PFSK-1 (cell line): ENCODE measurements around the gene TWNK.

ENCODE experiments used
- FOXP2 ChIP-seq: optimal IDR thresholded peaks from 2 replicates; pipeline ENCODE3; 2011; ENCODE audit warnings: borderline replicate concordance, control low read depth, inconsistent platforms; ENCODE audit not compliant: insufficient read depth; ENCODE audit errors: extremely low read length, extremely low read depth
- POLR2AphosphoS5 ChIP-seq: IDR thresholded peaks from 2 replicates; pipeline ENCODE4 v1.6.1; 2012; ENCODE audit warnings: low read depth, mild to moderate bottlenecking, control low read depth, low read length, moderate library complexity
- SIN3A ChIP-seq: IDR thresholded peaks from 2 replicates; pipeline ENCODE4 v1.6.1; 2012; ENCODE audit warnings: mild to moderate bottlenecking, low read length, moderate library complexity, borderline replicate concordance; ENCODE audit not compliant: insufficient read depth
- TAF1 ChIP-seq: IDR thresholded peaks from 2 replicates; pipeline ENCODE4 v1.6.1; 2012; ENCODE audit warnings: low read length, control low read depth, borderline replicate concordance; ENCODE audit not compliant: insufficient read depth
- TF ChIP-seq, protein P1 (sequence below), 2 experiments: IDR thresholded peaks; 2 replicates each; pipeline versions ENCODE4 v1.6.1 to v1.8.0; 2011 to 2012; ENCODE audit warnings: low read depth in 2 of 2, low read length in 2 of 2, control low read depth in 1 of 2, inconsistent platforms in 1 of 2, mild to moderate bottlenecking in 1 of 2, moderate library complexity in 1 of 2; ENCODE audit not compliant: insufficient read depth in 1 of 2

The TWNK gene

DNA sequence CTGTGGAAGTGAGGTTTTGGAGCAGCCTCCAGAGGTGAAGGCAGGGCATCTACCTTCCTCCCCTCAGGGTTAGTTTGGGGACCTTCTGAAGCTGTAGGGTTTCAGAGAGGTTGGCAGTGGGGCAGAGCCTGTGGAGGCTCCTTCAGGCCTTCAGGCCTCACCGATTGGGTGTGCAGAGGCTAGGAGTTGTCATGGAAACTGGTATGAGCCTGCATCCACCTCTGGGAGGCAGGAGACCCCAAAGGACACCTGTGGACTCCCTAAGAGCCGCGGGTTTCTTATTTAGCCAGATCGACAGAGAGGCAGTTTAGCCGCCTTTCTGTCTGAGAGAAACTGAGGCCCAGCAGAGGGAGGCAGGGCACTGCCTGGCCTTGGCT lies 14.3 kb downstream of the TWNK start:
- TF ChIP-seq POLR2AphosphoS5 (no peak), SIN3A (no peak), TAF1 (no peak), FOXP2 (no peak)
- TF ChIP-seq, protein P1, sequence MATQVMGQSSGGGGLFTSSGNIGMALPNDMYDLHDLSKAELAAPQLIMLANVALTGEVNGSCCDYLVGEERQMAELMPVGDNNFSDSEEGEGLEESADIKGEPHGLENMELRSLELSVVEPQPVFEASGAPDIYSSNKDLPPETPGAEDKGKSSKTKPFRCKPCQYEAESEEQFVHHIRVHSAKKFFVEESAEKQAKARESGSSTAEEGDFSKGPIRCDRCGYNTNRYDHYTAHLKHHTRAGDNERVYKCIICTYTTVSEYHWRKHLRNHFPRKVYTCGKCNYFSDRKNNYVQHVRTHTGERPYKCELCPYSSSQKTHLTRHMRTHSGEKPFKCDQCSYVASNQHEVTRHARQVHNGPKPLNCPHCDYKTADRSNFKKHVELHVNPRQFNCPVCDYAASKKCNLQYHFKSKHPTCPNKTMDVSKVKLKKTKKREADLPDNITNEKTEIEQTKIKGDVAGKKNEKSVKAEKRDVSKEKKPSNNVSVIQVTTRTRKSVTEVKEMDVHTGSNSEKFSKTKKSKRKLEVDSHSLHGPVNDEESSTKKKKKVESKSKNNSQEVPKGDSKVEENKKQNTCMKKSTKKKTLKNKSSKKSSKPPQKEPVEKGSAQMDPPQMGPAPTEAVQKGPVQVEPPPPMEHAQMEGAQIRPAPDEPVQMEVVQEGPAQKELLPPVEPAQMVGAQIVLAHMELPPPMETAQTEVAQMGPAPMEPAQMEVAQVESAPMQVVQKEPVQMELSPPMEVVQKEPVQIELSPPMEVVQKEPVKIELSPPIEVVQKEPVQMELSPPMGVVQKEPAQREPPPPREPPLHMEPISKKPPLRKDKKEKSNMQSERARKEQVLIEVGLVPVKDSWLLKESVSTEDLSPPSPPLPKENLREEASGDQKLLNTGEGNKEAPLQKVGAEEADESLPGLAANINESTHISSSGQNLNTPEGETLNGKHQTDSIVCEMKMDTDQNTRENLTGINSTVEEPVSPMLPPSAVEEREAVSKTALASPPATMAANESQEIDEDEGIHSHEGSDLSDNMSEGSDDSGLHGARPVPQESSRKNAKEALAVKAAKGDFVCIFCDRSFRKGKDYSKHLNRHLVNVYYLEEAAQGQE (IDR thresholded peaks at IDR 0.05; ENCODE audit: insufficient read depth in 1 of 2, low read depth in 2 of 2, low read length in 2 of 2): no peak

DNA sequence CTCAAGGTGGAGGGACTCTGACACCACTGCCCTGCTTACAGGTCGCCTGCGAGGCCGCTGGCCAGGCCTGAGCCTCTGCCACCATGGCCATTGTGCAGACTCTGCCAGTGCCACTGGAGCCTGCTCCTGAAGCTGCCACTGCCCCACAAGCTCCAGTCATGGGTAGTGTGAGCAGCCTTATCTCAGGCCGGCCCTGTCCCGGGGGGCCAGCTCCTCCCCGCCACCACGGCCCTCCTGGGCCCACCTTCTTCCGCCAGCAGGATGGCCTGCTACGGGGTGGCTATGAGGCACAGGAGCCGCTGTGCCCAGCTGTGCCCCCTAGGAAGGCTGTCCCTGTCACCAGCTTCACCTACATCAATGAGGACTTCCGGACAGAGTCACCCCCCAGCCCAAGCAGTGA lies 15.1 kb downstream of the TWNK start:
- TF ChIP-seq POLR2AphosphoS5 (no peak), SIN3A (no peak), FOXP2 (no peak), TAF1 (no peak)
- TF ChIP-seq, protein P1 (IDR thresholded peaks at IDR 0.05; ENCODE audit: insufficient read depth in 1 of 2, low read depth in 2 of 2, low read length in 2 of 2): no peak

DNA sequence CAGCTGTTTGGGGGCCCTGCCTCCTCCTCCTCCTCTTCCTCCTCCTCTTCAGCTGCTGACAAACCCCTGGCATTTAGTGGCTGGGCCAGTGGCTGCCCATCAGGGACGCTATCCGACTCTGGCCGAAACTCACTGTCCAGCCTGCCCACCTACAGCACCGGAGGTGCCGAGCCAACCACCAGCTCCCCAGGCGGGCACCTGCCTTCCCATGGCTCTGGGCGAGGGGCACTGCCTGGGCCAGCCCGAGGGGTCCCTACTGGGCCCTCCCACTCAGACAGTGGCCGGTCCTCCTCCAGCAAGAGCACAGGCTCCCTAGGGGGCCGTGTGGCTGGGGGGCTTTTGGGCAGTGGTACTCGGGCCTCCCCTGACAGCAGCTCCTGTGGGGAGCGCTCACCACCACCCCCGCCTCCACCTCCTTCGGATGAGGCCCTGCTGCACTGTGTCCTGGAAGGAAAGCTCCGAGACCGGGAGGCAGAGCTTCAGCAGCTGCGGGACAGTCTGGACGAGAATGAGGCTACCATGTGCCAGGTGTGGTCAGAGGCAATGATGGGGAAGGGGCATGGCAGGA lies 16.4 kb downstream of the TWNK start:
- TF ChIP-seq FOXP2 (no peak), SIN3A (no peak), TAF1 (no peak), POLR2AphosphoS5 (no peak)
- TF ChIP-seq, protein P1 (IDR thresholded peaks at IDR 0.05; ENCODE audit: insufficient read depth in 1 of 2, low read depth in 2 of 2, low read length in 2 of 2): no peak

DNA sequence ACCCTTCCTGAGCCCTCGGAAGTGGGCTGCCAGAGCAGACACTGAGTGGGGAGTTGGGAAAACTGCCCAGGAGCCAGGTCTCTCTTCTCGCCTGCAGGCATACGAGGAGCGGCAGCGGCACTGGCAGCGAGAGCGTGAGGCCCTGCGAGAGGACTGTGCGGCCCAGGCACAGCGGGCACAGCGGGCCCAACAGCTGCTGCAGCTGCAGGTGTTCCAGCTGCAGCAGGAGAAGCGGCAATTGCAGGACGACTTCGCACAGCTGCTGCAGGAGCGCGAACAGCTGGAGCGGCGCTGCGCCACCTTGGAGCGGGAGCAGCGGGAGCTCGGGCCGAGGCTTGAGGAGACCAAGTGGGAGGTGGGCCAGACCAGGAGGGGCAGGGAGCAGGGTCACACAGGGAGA lies 18.0 kb downstream of the TWNK start:
- TF ChIP-seq SIN3A (no peak), TAF1 (no peak), FOXP2 (no peak), POLR2AphosphoS5 (no peak)
- TF ChIP-seq, protein P1 (IDR thresholded peaks at IDR 0.05; ENCODE audit: insufficient read depth in 1 of 2, low read depth in 2 of 2, low read length in 2 of 2): no peak
